Measurements from ENCODE around the gene C1D. TPM values are rescaled to one million over a fixed set of nuclear protein-coding genes. Genes with fewer than 3 reads are reported as not detected.

C1D gene
- total RNA-seq, 5 donors from 2014 or later (not counting 1 experiment from before 2014, with no cell fraction given), result 8.7 to 18.7 (median 13.5) TPM

- POLR2A ChIA-PET, result no interaction called here
- CTCF ChIA-PET, result no interaction called here
Observed at GRCh38 chr2:68103030-68103708, 40.4 kb upstream of the C1D start.

GRCh38 chr2:68100189-68100588, 37.4 kb upstream of the C1D start:
- WGBS (ENCODE audit: insufficient coverage), result 40% methylated on average over 1 of the region's 1 CpG
- H3K27me3 Mint-ChIP-seq, result peaks cover 0 to 1% of the 10 kb centered on the region in 2 donors
- no peaks in the 10 kb centered on the region for H3K4me1 ChIP-seq (ENCODE audit: control insufficient read depth in 1 of 2, extremely low read depth in 1 of 2, insufficient read depth in 2 of 2, low read length in 2 of 2)
- H3K4me3 ChIP-seq (ENCODE audit: control insufficient read depth in 1 of 2, extremely low read depth in 1 of 2, low read length in 1 of 2), result no peak overlapping the region
- ChIA-PET POLR2A (no interaction called here), CTCF (no interaction called here)
- H3K4me1 Mint-ChIP-seq, result no peaks in the 10 kb centered on the region
- H3K27me3 ChIP-seq (replicated peaks in 1 of 2; ENCODE audit: control insufficient read depth in 2 of 2, extremely low read depth in 1 of 2, insufficient read depth in 2 of 2, low read length in 1 of 2), result no peaks in the 10 kb centered on the region
- H3K4me3 Mint-ChIP-seq, result no peak overlapping the region
- no peaks in the 10 kb centered on the region for H3K36me3 Mint-ChIP-seq
- no peaks in the 10 kb centered on the region for H3K9me3 ChIP-seq
- no peak overlapping the region for H3K27ac ChIP-seq (ENCODE audit: low read length)
- DNase-seq (no peak), ATAC-seq (replicated peaks in 1 of 4) (no peak)
- H3K9me3 Mint-ChIP-seq, result peaks cover 0 to 4% (median 3%) of the 10 kb centered on the region in 3 donors
- no peak overlapping the region for H3K27ac Mint-ChIP-seq
- H3K36me3 ChIP-seq (ENCODE audit: control insufficient read depth in 2 of 2, extremely low read depth in 1 of 2, insufficient read depth in 1 of 2, low read length in 1 of 2), result no peaks in the 10 kb centered on the region

More at GRCh38 chr2:68103030-68103708, 40.4 kb upstream of the C1D start:
- Histone ChIP-seq H3K9me3 (no peaks in the 10 kb centered on the region), H3K27me3 (replicated peaks in 1 of 2; ENCODE audit: control insufficient read depth in 2 of 2, extremely low read depth in 1 of 2, insufficient read depth in 2 of 2, low read length in 1 of 2) (no peaks in the 10 kb centered on the region), H3K4me1 (ENCODE audit: control insufficient read depth in 1 of 2, extremely low read depth in 1 of 2, insufficient read depth in 2 of 2, low read length in 2 of 2) (no peaks in the 10 kb centered on the region), H3K36me3 (ENCODE audit: control insufficient read depth in 2 of 2, extremely low read depth in 1 of 2, insufficient read depth in 1 of 2, low read length in 1 of 2) (no peaks in the 10 kb centered on the region), H3K4me3 (ENCODE audit: control insufficient read depth in 1 of 2, extremely low read depth in 1 of 2, low read length in 1 of 2) (no peak overlapping the region), H3K27ac (ENCODE audit: low read length) (no peak overlapping the region)
- no CpG with 5 or more reads among the region's 4 CpGs for WGBS (ENCODE audit: insufficient coverage)
- DNase-seq, result no peak
- H3K4me1 Mint-ChIP-seq, result no peaks in the 10 kb centered on the region
- H3K4me3 Mint-ChIP-seq, result no peak overlapping the region
- peaks cover 10 to 19% (median 17%) of the 10 kb centered on the region in 3 donors for H3K9me3 Mint-ChIP-seq
- no peak overlapping the region for H3K27ac Mint-ChIP-seq
- no peak for ATAC-seq (replicated peaks in 1 of 4)
- H3K27me3 Mint-ChIP-seq, result no peaks in the 10 kb centered on the region
- H3K36me3 Mint-ChIP-seq, result peaks cover 10% of the 10 kb centered on the region

DNA sequence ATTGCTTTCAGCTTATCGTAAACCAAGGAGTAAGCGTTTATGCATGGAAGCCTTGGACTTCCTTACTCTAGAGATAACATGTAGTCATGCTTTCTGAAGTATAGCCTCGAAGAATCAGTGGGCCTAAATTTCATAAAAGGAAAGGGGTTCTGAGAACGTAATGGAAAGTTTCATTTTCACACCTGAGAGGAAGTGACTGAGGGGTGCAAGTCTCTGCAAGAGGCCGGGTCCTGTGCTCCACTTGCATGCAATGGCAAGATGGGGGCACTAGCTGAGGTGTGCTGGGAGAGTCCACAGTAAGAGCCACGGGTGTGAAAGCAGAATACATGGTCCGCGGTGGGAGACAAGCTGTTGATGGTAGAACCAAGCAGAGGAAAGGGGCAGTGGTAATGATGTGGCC, 36.5 kb upstream of the C1D start:
- Mint-ChIP-seq H3K27me3 (peaks cover 0 to 1% of the 10 kb centered on the region in 2 donors), H3K27ac (no peak overlapping the region), H3K4me1 (no peaks in the 10 kb centered on the region), H3K4me3 (no peak overlapping the region), H3K9me3 (no peaks in the 10 kb centered on the region), H3K36me3 (no peaks in the 10 kb centered on the region)
- no peak for ATAC-seq (replicated peaks in 1 of 4)
- H3K4me3 ChIP-seq (ENCODE audit: control insufficient read depth in 1 of 2, extremely low read depth in 1 of 2, low read length in 1 of 2), result no peak overlapping the region
- H3K36me3 ChIP-seq (ENCODE audit: control insufficient read depth in 2 of 2, extremely low read depth in 1 of 2, insufficient read depth in 1 of 2, low read length in 1 of 2), result no peaks in the 10 kb centered on the region
- ChIA-PET CTCF (no interaction called here), POLR2A (no interaction called here)
- no peaks in the 10 kb centered on the region for H3K4me1 ChIP-seq (ENCODE audit: control insufficient read depth in 1 of 2, extremely low read depth in 1 of 2, insufficient read depth in 2 of 2, low read length in 2 of 2)
- no peaks in the 10 kb centered on the region for H3K27me3 ChIP-seq (replicated peaks in 1 of 2; ENCODE audit: control insufficient read depth in 2 of 2, extremely low read depth in 1 of 2, insufficient read depth in 2 of 2, low read length in 1 of 2)
- DNase-seq, result no peak
- H3K9me3 ChIP-seq, result no peaks in the 10 kb centered on the region
- 64% methylated on average over 6 of the region's 8 CpGs for WGBS (ENCODE audit: insufficient coverage)
- no peak overlapping the region for H3K27ac ChIP-seq (ENCODE audit: low read length)

DNA sequence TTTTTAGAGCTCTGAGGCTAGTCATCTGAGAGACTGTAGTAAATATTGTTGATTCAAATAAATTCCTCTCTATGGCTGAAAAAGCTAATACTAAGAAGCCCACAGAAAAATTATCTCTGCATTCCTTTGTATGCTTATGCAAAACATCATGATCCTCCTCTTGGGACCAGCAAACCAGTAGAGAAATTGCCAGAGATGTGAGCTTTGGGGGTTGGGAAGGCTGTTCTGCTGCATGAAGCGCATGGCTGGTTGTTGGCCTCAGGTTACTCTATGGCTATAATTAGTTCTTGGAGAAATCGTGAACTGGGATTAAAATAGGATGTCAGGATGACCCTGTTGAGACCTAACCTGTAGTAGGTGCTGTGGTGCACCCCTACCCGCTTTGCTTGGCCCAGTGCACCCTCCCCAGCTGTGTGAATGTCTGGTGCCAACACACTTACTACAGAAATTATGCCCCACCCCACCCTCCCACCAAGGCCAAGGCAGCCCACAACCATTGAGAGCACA, 35.5 kb upstream of the C1D start:
- DNase-seq (no peak), ATAC-seq (replicated peaks in 1 of 4) (no peak)
- Histone ChIP-seq H3K4me3 (ENCODE audit: control insufficient read depth in 1 of 2, extremely low read depth in 1 of 2, low read length in 1 of 2) (no peak overlapping the region), H3K27ac (ENCODE audit: low read length) (no peak overlapping the region), H3K4me1 (ENCODE audit: control insufficient read depth in 1 of 2, extremely low read depth in 1 of 2, insufficient read depth in 2 of 2, low read length in 2 of 2) (no peaks in the 10 kb centered on the region), H3K27me3 (replicated peaks in 1 of 2; ENCODE audit: control insufficient read depth in 2 of 2, extremely low read depth in 1 of 2, insufficient read depth in 2 of 2, low read length in 1 of 2) (no peaks in the 10 kb centered on the region), H3K9me3 (no peaks in the 10 kb centered on the region), H3K36me3 (ENCODE audit: control insufficient read depth in 2 of 2, extremely low read depth in 1 of 2, insufficient read depth in 1 of 2, low read length in 1 of 2) (no peaks in the 10 kb centered on the region)
- CTCF ChIA-PET, result interaction anchor here in 1 of 2 donors (0.9 kb wide), 1 partner anchor 11 kb away, joined by 3 read pairs; no protein-coding TSS in a partner anchor
- Mint-ChIP-seq H3K4me1 (no peaks in the 10 kb centered on the region), H3K36me3 (no peaks in the 10 kb centered on the region), H3K27ac (no peak overlapping the region), H3K27me3 (peaks cover 0 to 1% of the 10 kb centered on the region in 2 donors), H3K4me3 (no peak overlapping the region), H3K9me3 (no peaks in the 10 kb centered on the region)
- WGBS (ENCODE audit: insufficient coverage), result 83% methylated on average over 3 of the region's 3 CpGs
- POLR2A ChIA-PET, result no interaction called here

GRCh38 chr2:68094111-68094510, 31.3 kb upstream of the C1D start:
- H3K4me1 Mint-ChIP-seq, result peaks cover 10 to 12% (median 10%) of the 10 kb centered on the region in 3 donors
- no peak overlapping the region for H3K4me3 Mint-ChIP-seq
- no peaks in the 10 kb centered on the region for H3K27me3 ChIP-seq (replicated peaks in 1 of 2; ENCODE audit: control insufficient read depth in 2 of 2, extremely low read depth in 1 of 2, insufficient read depth in 2 of 2, low read length in 1 of 2)
- 88% methylated on average over 1 of the region's 1 CpG for WGBS (ENCODE audit: insufficient coverage)
- H3K4me1 ChIP-seq (ENCODE audit: control insufficient read depth in 1 of 2, extremely low read depth in 1 of 2, insufficient read depth in 2 of 2, low read length in 2 of 2), result peaks cover 0 to 9% of the 10 kb centered on the region in 2 experiments
- H3K9me3 Mint-ChIP-seq, result no peaks in the 10 kb centered on the region
- H3K27me3 Mint-ChIP-seq, result peaks cover 0 to 1% of the 10 kb centered on the region in 2 donors
- H3K27ac ChIP-seq (ENCODE audit: low read length), result no peak overlapping the region
- ChIA-PET POLR2A (no interaction called here), CTCF (no interaction called here)
- no peaks in the 10 kb centered on the region for H3K9me3 ChIP-seq
- no peak overlapping the region for H3K27ac Mint-ChIP-seq
- ATAC-seq (replicated peaks in 1 of 4), result no peak
- H3K36me3 Mint-ChIP-seq, result no peaks in the 10 kb centered on the region
- no peak for DNase-seq
- H3K4me3 ChIP-seq (ENCODE audit: control insufficient read depth in 1 of 2, extremely low read depth in 1 of 2, low read length in 1 of 2), result no peak overlapping the region
- H3K36me3 ChIP-seq (ENCODE audit: control insufficient read depth in 2 of 2, extremely low read depth in 1 of 2, insufficient read depth in 1 of 2, low read length in 1 of 2), result no peaks in the 10 kb centered on the region

GRCh38 chr2:68093634-68094033, 30.8 kb upstream of the C1D start:
- ATAC-seq (replicated peaks in 1 of 4), result no peak
- no peak for DNase-seq
- H3K27ac ChIP-seq (ENCODE audit: low read length), result no peak overlapping the region
- no peak overlapping the region for H3K4me3 ChIP-seq (ENCODE audit: control insufficient read depth in 1 of 2, extremely low read depth in 1 of 2, low read length in 1 of 2)
- H3K9me3 ChIP-seq, result no peaks in the 10 kb centered on the region
- peaks cover 0 to 13% of the 10 kb centered on the region in 2 experiments for H3K4me1 ChIP-seq (ENCODE audit: control insufficient read depth in 1 of 2, extremely low read depth in 1 of 2, insufficient read depth in 2 of 2, low read length in 2 of 2)
- no peak overlapping the region for H3K27ac Mint-ChIP-seq
- H3K4me3 Mint-ChIP-seq, result no peak overlapping the region
- no peaks in the 10 kb centered on the region for H3K36me3 Mint-ChIP-seq
- peaks cover 0 to 1% of the 10 kb centered on the region in 2 donors for H3K27me3 Mint-ChIP-seq
- WGBS (ENCODE audit: insufficient coverage), result 100% methylated on average over 1 of the region's 2 CpGs
- no peaks in the 10 kb centered on the region for H3K36me3 ChIP-seq (ENCODE audit: control insufficient read depth in 2 of 2, extremely low read depth in 1 of 2, insufficient read depth in 1 of 2, low read length in 1 of 2)
- no peaks in the 10 kb centered on the region for H3K27me3 ChIP-seq (replicated peaks in 1 of 2; ENCODE audit: control insufficient read depth in 2 of 2, extremely low read depth in 1 of 2, insufficient read depth in 2 of 2, low read length in 1 of 2)
- no peaks in the 10 kb centered on the region for H3K9me3 Mint-ChIP-seq
- ChIA-PET POLR2A (no interaction called here), CTCF (no interaction called here)
- peaks cover 10 to 14% (median 12%) of the 10 kb centered on the region in 3 donors for H3K4me1 Mint-ChIP-seq

All from T-cell (primary cell).